NCI-H748 (cell line): ENCODE measurements around the gene DNAJC4.

ENCODE experiments used
- DNase-seq: peaks from one replicate; lab custom pipeline; 2025; ENCODE audit not compliant: unreplicated experiment; lab: John Stamatoyannopoulos, UW

Gene DNAJC4

GRCh38 chr11:64229090-64229743 is 1.1 kb upstream of the DNAJC4 start:
- no peak for DNase-seq

- DNase-seq, result no peak
Measured at GRCh38 chr11:64229744-64230170, 591 bp upstream of the DNAJC4 start.

DNA sequence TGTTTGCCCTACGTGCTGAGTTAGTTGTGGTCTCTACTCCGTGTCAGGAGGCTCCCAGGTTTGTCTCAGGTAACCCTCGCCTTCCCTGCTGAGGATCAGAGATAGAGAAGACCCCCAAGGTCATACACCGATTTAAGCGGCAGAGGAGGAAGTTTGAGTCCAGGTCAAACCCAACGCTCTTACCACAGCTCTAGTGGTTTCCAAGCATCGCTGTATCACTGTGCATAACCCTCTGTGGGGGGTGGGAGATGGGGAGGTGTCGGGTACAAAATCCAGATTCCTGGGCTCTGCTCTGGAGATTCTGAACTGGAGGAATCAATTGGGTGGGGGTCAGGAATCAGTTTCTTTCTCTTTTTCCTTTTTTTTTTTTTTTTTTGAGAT is 627 bp downstream of the DNAJC4 start:
- DNase-seq, result peak; percentile 63

GRCh38 chr11:64231546-64231945 is 1.2 kb downstream of the DNAJC4 start:
- DNase-seq, result no peak

- DNase-seq, result no peak
Measured at GRCh38 chr11:64232182-64232966, 2.0 kb downstream of the DNAJC4 start.

GRCh38 chr11:64232967-64233315 is 2.6 kb downstream of the DNAJC4 start:
- DNase-seq, result no peak

DNA sequence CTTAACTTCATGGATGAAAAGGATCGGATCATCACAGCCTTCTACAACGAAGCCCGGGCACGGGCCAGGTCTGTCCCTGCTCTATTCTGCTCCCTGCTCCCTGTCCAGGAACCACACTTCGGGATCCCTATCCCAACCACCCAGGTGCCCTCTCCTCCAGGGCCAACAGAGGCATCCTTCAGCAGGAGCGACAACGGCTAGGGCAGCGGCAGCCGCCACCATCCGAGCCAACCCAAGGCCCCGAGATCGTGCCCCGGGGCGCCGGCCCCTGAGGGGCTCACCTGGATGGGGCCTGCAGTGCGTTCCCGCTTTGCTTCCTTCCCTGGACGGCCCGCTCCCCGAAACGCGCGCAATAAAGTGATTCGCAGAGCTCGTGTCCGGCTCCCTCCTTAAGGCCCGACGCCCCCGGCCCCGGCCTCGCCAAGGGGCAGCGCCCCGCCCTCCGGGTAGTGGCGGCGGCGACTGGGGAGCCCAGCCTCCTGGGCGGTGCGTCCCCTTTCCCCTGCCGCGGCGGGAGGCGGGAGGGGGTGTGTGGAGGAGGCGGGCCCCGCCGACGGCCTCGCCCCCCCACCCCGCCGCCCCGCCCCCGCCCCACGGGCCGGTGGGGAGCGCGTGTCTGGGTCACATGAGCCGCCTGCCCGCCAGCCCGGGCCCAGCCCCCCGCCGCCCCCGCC is 3.7 kb downstream of the DNAJC4 start, which contains the start of gene VEGFB:
TSS of gene VEGFB (plus strand) at position 672 of the 674 bp plus-strand sequence. CDS start 250 bp downstream, outside the sequence.
- DNase-seq, result peak; percentile 80

- peak; percentile 71 for DNase-seq
Measured at GRCh38 chr11:64234647-64235379, 4.5 kb downstream of the DNAJC4 start.

DNA sequence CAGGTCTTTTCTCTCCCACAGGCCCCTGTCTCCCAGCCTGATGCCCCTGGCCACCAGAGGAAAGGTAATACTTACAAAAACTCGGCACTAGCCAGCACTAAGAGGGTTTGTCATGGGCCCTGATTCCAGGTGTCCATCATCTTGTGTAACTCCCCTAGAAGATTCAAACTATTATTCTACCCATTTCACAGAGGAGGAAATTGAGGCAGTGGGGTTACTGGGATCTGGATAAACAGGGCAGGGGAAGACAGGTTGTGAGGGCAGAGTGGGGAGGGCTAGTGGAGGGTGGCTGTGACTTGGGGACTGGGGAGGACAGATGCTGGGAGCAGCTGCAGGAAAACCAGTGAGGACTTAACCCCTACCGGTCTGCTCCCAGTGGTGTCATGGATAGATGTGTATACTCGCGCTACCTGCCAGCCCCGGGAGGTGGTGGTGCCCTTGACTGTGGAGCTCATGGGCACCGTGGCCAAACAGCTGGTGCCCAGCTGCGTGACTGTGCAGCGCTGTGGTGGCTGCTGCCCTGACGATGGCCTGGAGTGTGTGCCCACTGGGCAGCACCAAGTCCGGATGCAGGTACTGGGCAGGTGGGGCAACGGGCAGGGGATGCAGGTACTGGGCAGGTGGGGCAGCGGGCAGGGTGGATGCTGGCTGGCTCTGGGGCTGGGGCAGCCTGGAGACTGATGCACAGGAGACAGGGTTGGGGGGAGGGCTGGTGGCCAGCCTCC is 5.3 kb downstream of the DNAJC4 start:
- DNase-seq, result no peak

DNA sequence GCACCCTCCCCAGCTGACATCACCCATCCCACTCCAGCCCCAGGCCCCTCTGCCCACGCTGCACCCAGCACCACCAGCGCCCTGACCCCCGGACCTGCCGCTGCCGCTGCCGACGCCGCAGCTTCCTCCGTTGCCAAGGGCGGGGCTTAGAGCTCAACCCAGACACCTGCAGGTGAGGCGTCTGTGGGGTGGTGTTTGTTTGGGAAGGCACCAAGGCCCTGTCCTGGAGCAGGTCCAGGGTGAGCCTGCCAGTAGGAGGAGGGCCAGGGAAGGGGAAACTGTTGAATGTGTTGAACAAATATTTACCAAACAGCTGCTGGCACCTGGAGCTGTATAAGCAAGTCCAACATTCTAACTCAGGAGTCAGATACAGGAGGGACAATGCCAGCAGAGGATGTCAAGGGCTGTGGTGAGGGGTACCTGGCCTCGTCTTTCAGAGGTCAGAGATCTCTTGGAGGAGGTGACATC is 7.2 kb downstream of the DNAJC4 start:
- peak; percentile 97 for DNase-seq

DNA sequence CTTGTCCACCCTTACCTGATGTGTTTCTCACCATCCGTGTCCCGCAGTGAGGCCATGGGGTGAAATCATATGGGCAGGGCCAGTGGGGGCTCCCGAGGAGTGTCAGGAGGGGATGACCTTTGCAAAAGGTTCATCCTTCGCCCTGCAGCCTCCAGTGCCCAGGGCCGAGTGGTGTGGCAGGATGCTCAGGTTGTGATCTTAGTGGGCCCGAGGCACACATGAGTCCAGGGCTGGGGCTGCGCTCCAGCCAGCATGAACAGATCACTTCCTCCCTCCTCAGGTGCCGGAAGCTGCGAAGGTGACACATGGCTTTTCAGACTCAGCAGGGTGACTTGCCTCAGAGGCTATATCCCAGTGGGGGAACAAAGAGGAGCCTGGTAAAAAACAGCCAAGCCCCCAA is 7.7 kb downstream of the DNAJC4 start:
- no peak for DNase-seq

DNA sequence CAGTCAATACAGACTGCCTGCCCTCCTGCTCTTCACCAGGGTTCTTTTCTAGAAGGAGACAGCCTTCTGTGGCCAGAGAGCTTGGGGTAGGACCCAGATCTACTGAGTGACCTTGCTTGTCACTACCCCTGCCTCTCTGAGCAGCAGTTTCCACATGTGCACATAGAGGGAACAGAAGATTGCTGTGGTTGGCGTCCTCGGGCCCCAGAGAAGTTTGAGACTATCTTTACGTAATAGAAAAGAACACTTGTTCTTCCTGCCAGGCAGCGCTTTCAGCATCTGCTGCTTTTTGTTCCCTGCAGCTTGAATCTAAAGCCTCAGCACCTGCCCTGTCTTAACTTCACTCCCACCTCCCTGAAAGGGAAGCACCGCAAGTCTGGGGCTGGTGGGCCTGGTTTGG is 8.7 kb downstream of the DNAJC4 start:
- no peak for DNase-seq

GRCh38 chr11:64239662-64240434 is 9.5 kb downstream of the DNAJC4 start:
- no peak for DNase-seq

DNA sequence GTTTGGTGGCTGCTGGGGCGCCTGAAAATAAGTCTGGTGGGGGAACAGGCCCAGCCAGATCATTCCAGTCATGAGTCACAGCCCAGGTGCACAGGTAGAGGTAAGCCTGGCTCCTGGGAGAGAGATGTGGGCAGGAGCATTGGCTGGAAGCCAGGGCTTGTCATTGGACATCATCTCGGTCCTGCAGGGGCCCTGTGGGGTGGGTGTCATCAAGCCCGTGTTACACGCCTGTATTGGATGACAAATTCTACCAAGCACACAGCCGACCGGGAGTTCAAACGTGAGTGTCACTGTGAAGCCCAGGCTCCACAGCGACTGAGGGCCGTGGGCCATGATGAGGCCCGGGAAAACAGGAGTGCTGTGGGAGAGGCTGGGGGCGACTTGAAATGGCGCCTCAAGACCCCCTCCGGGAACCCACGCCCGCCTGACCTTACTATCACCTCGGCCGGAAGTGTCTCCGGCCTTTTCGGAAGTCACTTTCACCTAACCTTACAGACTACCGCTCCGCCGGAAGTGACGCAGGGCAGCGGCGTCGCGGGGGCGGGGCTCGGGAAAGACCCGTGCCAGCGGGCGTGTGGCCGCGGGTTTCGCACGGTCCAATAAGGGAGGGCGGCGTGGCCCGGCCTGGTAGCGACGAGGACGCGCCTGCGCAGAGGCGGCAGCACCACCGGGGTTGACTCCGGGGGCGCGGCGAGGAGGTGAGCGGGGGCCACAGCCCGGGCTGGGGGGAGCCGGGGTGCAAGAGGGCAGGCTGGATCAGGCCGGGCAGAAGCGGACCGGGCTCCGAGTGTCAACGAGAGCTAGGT is 10.3 kb downstream of the DNAJC4 start, which contains the start of gene FKBP2:
TSS of gene FKBP2 (plus strand) at position 661 of the 806 bp plus-strand sequence. CDS start 1,293 bp downstream, outside the sequence.
- peak; percentile 98 for DNase-seq

DNA sequence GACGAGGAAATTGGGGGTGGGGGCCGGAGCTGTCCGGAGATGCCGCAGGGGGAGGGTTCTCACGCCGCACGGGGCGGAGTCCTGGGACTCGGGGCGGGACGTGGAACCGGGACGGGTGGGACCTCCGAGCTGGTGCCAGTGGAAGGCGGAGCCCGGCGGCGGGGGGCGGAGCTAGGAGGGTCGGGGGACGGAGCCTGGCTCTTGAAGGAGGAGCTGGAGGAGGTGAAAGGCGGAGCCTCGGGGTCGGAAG is 10.8 kb downstream of the DNAJC4 start:
- no peak for DNase-seq

DNA sequence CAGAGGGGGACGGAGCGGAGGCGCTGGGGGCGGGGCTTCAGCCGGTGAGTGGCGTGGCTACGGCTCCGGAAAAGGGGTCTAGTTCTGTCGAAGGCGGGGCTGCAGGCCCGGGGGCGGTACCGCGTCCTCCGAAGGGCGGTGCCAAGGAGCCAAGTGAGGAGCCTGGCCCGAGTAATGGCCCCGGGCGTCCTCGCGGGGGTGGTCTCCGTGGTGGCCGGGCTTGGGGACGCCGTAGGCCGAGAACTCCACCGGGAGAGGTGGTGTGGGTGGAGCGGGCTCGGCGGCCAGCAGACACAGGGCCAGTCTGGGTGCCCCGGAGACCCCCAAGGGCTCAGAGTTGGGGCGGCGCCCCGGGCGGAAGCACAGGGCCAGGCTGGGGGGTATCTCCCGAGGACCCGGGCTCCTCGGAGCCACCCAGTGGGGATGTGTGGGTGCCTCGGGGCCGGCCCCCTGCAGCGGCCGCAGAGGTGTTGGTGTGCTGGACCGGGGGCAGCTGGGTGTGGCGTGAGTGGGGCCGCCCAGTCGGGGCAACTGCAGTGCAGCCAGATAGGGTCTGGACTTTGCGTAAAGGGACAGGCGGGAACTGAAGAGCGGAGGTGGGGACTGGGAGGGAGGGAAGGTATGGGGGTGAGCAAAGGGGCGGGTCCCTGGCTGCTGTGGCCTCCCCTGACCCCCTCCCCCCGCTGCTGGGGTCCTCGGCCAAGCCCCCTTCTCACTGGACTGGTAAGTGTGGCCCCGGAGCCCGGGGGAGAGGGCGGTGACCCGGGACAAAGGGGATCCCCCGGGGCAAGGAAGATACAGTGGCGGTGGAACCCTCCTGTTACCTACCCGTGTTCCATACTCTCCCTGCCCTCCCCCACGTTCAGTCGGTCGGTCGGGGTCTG is 11.4 kb downstream of the DNAJC4 start:
- peak; percentile 97 for DNase-seq

GRCh38 chr11:64243236-64243854 is 13.0 kb downstream of the DNAJC4 start:
- no peak for DNase-seq

DNA sequence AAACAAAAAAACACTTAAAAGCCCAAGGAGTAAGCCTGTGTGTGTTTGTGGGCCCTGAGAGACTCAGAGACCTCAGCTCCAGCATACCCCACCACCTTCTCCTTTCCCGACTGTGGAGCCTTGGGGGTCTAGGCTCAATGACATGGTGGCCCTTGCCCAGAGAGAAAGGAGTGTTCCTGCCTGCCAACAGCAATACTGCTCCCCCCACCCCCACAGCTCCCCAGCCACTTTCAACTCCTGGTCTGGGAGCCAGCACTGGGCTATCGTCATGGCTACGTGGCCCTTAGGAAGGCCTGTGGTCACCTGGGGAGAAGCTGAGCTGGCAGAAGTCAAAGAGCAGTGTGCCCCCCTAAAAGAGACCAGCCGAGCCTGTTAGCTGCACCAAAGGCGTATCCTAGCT is 13.8 kb downstream of the DNAJC4 start:
- no peak for DNase-seq
